GM04504 (cell line): Measurements from ENCODE around the gene SEPHS2.

Experiments
- DNase-seq: peaks from one replicate; pipeline ENCODE4 v3.0.0-alpha.2; 2012; ENCODE audit warnings: low read depth

The SEPHS2 gene

GRCh38 chr16:30429678-30430427 is 15.8 kb downstream of the SEPHS2 start, which contains the start of gene DCTPP1:
Gene DCTPP1, minus strand, starts transcription at chr16:30430030. Its CDS starts 50 bp downstream, at chr16:30429980.
- DNase-seq, result peak; percentile 96

GRCh38 chr16:30429418-30429677 is 16.3 kb downstream of the SEPHS2 start:
- no peak for DNase-seq

- DNase-seq, result no peak
These were observed 17.6 kb downstream of the SEPHS2 start for GRCh38 chr16:30428055-30428454.

- DNase-seq, result no peak
These were observed 24.7 kb downstream of the SEPHS2 start for GRCh38 chr16:30421010-30421409.

GRCh38 chr16:30418350-30419181 is 27.1 kb downstream of the SEPHS2 start:
- no peak for DNase-seq

- peak; percentile 76 for DNase-seq
These were observed 27.9 kb downstream of the SEPHS2 start for GRCh38 chr16:30417529-30418349.

GRCh38 chr16:30416624-30417528 is 28.8 kb downstream of the SEPHS2 start:
- no peak for DNase-seq

- no peak for DNase-seq
These were observed 29.5 kb downstream of the SEPHS2 start for GRCh38 chr16:30416047-30416603.

GRCh38 chr16:30414159-30414558 is 31.5 kb downstream of the SEPHS2 start:
- no peak for DNase-seq

GRCh38 chr16:30413112-30413806 is 32.4 kb downstream of the SEPHS2 start:
- DNase-seq, result no peak

GRCh38 chr16:30409125-30410060 is 36.3 kb downstream of the SEPHS2 start:
- peak; percentile 60 for DNase-seq

- DNase-seq, result no peak
These were observed 37.7 kb downstream of the SEPHS2 start for GRCh38 chr16:30407804-30408534.

GRCh38 chr16:30407102-30407803 is 38.4 kb downstream of the SEPHS2 start, which contains the start of gene ZNF771:
Gene ZNF771, plus strand, starts transcription at chr16:30407606. Its CDS starts 448 bp downstream, at chr16:30408054.
- DNase-seq, result peak; percentile 74

- no peak for DNase-seq
These were observed 38.9 kb downstream of the SEPHS2 start for GRCh38 chr16:30406795-30407101.

GRCh38 chr16:30401768-30402425 is 43.8 kb downstream of the SEPHS2 start:
- no peak for DNase-seq

- DNase-seq, result no peak
These were observed 46.1 kb downstream of the SEPHS2 start for GRCh38 chr16:30399435-30400186.
